Thoracic aorta (tissue), 2 donors: ENCODE measurements around the gene SPAG16. TPM values are rescaled to one million over a fixed set of nuclear protein-coding genes. Genes with fewer than 3 reads are reported as not detected.

Experiments
- ATAC-seq: fragments of 150-250 bp; one replicate; pipeline ENCODE4 v1.8.0; 2017; ENCODE audit warnings: low read depth; ENCODE audit not compliant: insufficient number of reproducible peaks, low FRiP score
- DNase-seq: peaks from one replicate; pipeline ENCODE4 v3.0.0-alpha.2; 2020; ENCODE audit warnings: low spot score
- H3K27ac ChIP-seq, 2 donors: fragments of 200-600 bp; sonication (generic); 1 replicate in 1 of 2; 2 replicates in 1 of 2; pipeline ENCODE4 v1.5.1; 2016; ENCODE audit warnings: mild to moderate bottlenecking in 2 of 2, moderate library complexity in 2 of 2
- H3K27me3 ChIP-seq: fragments of 200-600 bp; sonication (generic); replicated peaks from 2 replicates; pipeline ENCODE4 v1.6.0; 2016; ENCODE audit warnings: mild to moderate bottlenecking; ENCODE audit not compliant: insufficient read depth
- H3K36me3 ChIP-seq: fragments of 200-600 bp; sonication (generic); one replicate; pipeline ENCODE4 v1.5.1; 2016
- H3K4me1 ChIP-seq, 2 donors: fragments of 200-600 bp; sonication (generic); 1 replicate in 1 of 2; 2 replicates in 1 of 2; pipeline versions ENCODE4 v1.5.1 to v1.6.0; 2016; ENCODE audit warnings: low read depth in 2 of 2, mild to moderate bottlenecking in 1 of 2; ENCODE audit not compliant: control insufficient read depth in 1 of 2
- H3K4me3 ChIP-seq: fragments of 200-600 bp; sonication (generic); 2 replicates; pipeline ENCODE4 v1.5.1; 2016; ENCODE audit warnings: mild to moderate bottlenecking
- H3K9me3 ChIP-seq: fragments of 200-600 bp; sonication (generic); 2 replicates; pipeline ENCODE4 v1.5.1; 2016
- total RNA-seq, 2 donors: library from RNA; depleted of rRNA; stranded (reverse); fragments of >200 nt; gene quantifications; one replicate each; pipeline versions ENCODE4 v1.1.0 to v1.2.3, GENCODE V29; 2016
- TF ChIP-seq, protein P1 (sequence below): fragments of 200-600 bp; sonication (generic); IDR thresholded peaks from one replicate; pipeline ENCODE4 v1.5.1; 2019; ENCODE audit warnings: antibody characterized with exemption

SPAG16 gene
- total RNA-seq, 2 donors from 2014 or later = 7.4 to 26.3 TPM

DNA sequence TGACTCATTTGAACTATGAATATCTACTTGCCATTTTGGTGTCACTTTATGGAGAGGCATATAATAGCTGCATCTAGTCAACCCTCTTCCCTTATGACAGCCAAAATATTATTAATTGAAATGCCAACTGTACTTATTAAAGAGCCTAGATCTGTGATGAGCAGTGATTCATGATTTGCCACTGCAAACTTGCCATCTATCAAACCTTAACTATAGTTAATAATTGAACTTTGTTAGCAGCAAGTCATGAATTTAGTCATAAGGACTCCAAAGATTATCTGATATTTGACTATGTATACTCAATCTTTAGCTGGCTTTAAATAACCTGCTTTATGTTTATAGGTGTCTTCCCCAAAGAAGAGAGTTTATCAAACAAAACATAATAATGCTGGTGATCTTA lies 1010.2 kb downstream of the SPAG16 start:
- peaks cover 12% of the 10 kb centered on the region for H3K9me3 ChIP-seq
- no peak overlapping the region for H3K4me3 ChIP-seq
- no peaks in the 10 kb centered on the region for H3K27me3 ChIP-seq
- H3K27ac ChIP-seq = no peak overlapping the region
- H3K4me1 ChIP-seq = no peaks in the 10 kb centered on the region
- TF ChIP-seq, protein P1, sequence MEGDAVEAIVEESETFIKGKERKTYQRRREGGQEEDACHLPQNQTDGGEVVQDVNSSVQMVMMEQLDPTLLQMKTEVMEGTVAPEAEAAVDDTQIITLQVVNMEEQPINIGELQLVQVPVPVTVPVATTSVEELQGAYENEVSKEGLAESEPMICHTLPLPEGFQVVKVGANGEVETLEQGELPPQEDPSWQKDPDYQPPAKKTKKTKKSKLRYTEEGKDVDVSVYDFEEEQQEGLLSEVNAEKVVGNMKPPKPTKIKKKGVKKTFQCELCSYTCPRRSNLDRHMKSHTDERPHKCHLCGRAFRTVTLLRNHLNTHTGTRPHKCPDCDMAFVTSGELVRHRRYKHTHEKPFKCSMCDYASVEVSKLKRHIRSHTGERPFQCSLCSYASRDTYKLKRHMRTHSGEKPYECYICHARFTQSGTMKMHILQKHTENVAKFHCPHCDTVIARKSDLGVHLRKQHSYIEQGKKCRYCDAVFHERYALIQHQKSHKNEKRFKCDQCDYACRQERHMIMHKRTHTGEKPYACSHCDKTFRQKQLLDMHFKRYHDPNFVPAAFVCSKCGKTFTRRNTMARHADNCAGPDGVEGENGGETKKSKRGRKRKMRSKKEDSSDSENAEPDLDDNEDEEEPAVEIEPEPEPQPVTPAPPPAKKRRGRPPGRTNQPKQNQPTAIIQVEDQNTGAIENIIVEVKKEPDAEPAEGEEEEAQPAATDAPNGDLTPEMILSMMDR = no peak
- ATAC-seq (no peak), DNase-seq (no peak)
- no peaks in the 10 kb centered on the region for H3K36me3 ChIP-seq

DNA sequence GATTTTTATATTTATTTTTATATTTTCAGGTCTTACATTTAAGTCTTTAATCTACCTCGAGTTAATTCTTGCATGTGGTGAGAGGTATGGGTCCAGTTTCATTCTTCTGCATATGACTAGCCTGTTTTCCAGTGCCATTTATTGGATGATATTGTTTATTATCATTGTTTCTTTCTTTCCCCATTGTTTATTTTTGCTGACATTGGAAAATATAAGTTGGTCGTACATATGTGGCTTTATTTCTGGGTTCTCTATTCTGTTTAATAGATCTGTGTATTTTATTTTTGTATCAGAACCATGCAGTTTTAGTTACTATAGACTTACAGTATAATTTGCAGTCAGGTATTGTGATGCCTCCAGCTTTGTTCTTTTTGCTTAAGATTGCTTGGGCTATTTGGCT lies 1013.2 kb downstream of the SPAG16 start:
- Histone ChIP-seq H3K9me3 (peaks cover 7% of the 10 kb centered on the region), H3K27me3 (no peaks in the 10 kb centered on the region), H3K36me3 (no peaks in the 10 kb centered on the region), H3K4me1 (no peaks in the 10 kb centered on the region), H3K4me3 (no peak overlapping the region), H3K27ac (no peak overlapping the region)
- ATAC-seq (no peak), DNase-seq (no peak)
- TF ChIP-seq, protein P1 = no peak

DNA sequence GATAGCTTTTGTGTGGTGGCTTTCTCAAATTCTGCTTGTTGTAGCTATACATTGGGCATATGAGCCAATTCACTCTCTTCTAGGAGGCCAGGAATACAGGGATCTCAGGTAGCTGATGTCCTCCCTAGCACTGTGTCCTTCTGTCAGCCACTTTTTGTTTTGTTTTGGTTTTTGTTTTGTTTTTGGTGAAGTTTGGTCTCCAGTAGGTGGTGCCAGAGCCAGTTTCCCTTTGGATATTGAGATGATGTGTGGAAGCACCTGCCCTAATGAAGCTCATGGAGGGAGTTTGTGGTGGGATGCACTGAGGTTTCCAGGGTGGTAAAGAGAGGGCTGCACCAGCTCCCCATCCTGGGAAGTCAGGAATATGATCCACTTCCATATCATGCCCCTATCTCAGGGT lies 1026.1 kb downstream of the SPAG16 start:
- H3K4me1 ChIP-seq = no peaks in the 10 kb centered on the region
- TF ChIP-seq, protein P1 = no peak
- ATAC-seq (no peak), DNase-seq (no peak)
- no peaks in the 10 kb centered on the region for H3K36me3 ChIP-seq
- no peaks in the 10 kb centered on the region for H3K27me3 ChIP-seq
- no peaks in the 10 kb centered on the region for H3K9me3 ChIP-seq
- H3K4me3 ChIP-seq = no peak overlapping the region
- no peak overlapping the region for H3K27ac ChIP-seq

DNA sequence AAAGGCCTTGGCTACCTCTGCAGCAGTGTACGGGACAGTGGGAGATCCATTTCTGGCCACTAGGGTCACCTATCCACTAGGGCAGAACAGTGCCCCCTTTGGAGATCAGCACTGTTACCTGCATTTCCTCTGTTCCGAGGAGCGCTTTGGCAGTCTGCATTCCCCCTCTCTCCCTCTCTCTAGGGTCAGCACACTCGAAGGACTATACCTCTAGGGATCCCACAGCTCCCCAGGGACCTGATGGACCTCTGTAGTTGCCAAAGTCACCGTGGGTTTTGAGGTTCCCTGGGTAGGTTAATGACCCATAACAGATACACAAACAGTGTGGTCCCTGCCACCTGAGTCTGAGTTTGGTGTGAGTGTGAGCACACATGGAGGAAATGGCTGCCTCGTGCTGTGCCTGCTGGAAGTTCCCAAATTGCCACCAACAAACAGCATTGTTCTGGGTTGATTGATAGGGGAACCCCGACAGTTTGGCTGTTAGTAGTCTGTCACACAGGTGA lies 1026.8 kb downstream of the SPAG16 start:
- ATAC-seq (no peak), DNase-seq (no peak)
- Histone ChIP-seq H3K4me3 (no peak overlapping the region), H3K9me3 (no peaks in the 10 kb centered on the region), H3K36me3 (no peaks in the 10 kb centered on the region), H3K27ac (no peak overlapping the region), H3K4me1 (no peaks in the 10 kb centered on the region), H3K27me3 (no peaks in the 10 kb centered on the region)
- TF ChIP-seq, protein P1 = no peak

DNA sequence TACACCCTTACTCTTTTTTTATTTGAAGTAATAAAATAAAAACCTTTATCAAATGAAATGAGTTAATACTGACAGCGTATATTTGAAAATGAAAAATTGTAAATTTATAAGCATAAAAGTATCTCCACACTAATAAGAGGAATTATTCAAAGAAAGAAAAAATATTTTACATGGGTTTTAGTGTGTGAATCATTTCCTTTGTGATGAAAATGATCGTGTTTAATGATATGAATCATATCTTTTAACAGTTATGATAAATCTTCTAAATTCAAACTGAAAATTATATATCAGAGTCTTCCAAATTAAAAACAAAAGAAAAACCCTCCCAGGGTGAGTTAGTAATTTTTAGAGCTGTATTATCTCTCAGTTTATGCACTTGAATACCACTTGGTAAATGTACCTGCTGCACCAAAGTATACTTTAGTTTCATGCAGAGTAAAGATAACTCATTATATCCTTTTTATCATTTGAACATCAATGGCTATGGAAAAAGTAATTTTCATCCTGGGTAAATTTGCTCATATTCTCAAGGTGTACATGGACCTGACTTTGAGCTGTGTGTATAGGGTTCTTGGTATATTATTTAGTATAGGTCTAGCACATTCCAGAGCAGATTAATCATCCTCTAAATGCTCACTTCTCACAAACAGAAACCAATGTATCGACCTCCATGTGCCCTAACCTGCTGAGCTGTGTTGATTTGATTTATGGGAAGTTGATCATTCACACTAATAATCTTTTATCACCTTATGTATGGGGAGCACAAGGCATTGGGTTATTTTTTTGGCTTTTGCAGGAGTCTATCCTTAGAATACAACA lies 1027.9 kb downstream of the SPAG16 start:
- no peaks in the 10 kb centered on the region for H3K36me3 ChIP-seq
- no peaks in the 10 kb centered on the region for H3K4me1 ChIP-seq
- no peaks in the 10 kb centered on the region for H3K27me3 ChIP-seq
- no peak overlapping the region for H3K27ac ChIP-seq
- H3K4me3 ChIP-seq = no peak overlapping the region
- DNase-seq (no peak), ATAC-seq (no peak)
- H3K9me3 ChIP-seq = no peaks in the 10 kb centered on the region
- TF ChIP-seq, protein P1 = no peak
